GM21825 (cell line): ENCODE results near the gene BUD23.

ENCODE experiments used
- ATAC-seq: cut with Tn5 transposase; IDR thresholded peaks from one replicate; pipeline ENCODE4 v1.9.1; 2021; ENCODE audit warnings: mild to moderate bottlenecking, moderate library complexity; ENCODE audit not compliant: unreplicated experiment

The BUD23 gene

DNA sequence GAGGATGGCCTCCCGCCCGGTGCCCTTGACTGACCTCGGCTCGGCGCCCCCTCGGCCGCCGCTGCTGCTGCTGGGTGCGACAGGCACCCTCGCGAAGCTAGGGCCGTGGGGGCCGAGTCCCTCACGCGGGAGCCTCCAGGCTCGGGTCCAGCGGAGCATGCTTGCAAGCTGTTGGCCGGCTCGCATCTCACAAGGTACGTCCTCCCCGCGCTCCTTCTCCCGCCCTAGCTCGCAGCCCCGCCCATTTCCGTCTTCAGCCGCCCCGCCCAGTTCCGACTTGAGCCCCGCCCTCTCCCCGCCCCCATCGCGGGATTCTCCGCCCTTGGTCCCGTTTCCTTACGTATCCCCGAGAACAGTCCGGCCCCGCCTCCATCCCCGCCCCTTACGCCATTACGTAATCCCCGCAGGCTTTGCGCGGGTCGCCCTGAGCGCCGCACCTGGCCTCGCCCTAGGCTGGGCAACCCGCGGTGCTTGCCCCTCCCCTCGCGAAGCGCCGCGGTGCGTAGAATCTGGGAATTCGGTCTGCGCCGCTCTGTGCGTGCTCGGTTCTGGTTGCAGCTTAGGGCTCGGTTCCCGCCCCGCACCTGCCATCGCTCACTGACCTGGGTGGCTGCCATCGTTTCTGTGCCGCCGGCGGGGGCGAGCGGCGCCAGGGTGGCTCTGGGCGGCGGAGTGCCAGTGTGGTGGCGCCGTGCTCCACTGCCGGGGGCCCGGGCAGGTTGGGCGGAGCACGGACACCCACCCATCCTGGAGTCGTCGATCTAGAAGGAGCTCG lies 55.4 kb downstream of the BUD23 start, which contains the start of gene ABHD11:
ABHD11 (minus strand) TSS at position 191 of the 775 bp plus-strand sequence; CDS start at position 159, 32 bp downstream.
- peak; percentile 88 for ATAC-seq

DNA sequence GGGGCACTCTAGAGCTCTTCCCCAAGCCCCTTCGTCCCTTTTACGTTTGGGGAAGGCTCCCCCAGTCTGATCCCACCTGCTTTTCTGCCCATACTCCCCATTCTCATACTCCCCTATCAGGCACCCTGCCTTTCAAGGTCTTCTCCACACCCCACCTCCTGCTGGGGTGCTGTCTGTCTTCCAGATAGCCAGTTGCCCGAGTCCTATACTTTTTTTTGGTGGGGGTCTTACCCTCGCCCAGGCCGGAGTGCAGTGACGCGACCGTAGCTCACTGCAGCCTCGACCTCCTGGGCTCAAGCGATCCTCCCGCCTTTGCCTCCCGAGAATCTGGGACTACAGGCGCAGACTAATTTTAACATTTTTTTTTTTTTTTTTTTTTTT lies 56.0 kb downstream of the BUD23 start:
- ATAC-seq: no peak

DNA sequence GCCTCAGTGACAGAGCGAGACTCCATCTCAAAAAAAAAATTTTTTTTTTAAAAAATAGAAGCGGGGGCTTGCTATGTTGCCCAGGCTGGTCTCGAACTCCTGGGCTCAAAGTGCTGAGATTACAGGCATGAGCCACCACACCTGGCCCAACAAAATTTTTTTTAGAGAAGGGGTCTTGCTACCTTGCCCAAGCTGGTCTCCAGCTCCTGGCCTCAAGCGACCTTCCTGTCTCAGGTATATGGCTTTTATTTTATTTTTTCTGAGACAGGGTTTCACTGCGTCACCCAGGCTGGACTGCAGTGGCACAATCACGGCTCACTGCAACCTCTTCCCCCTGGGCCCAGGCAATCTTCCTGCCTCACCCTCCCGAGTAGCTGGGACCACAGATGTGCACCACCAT lies 56.8 kb downstream of the BUD23 start:
- ATAC-seq: no peak

DNA sequence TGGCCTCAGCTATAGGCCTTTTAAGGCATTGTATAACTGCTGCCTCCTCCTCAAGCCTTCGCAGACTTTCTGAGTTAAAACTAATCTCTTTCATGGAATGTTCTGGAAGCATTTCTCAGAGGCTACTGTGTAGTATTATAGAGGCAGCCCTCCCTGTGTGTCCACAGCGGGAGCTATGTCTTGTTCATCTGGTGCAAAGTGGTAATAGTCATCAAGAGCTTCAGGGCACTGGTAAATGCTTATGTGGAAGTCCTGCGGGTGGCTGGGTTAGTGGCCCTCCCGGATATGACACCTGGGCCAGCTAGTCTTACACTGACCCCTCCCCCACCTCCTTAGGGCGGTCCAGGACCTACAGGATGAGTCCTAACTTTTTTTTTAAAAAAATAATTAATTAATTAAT lies 57.4 kb downstream of the BUD23 start:
- no peak for ATAC-seq

DNA sequence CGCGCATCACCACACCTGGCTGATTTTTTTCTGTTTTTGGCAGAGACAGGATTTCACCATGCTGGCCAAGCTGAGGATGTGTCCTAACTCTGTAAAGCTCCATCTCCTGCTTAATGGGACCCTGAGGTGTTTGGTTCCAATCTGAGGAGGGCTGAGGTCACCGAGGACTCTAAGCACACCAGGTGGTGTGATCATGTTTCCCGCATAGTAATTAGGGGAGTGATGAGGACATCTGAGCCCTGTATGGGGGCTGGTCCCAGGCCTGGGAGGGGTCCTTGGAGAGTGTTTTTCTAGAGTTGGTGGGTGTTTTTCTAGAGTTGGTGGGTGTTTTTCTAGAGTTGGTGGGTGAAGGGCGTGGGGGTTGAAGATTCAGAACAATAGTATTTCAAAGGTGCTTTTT lies 58.2 kb downstream of the BUD23 start:
- no peak for ATAC-seq

DNA sequence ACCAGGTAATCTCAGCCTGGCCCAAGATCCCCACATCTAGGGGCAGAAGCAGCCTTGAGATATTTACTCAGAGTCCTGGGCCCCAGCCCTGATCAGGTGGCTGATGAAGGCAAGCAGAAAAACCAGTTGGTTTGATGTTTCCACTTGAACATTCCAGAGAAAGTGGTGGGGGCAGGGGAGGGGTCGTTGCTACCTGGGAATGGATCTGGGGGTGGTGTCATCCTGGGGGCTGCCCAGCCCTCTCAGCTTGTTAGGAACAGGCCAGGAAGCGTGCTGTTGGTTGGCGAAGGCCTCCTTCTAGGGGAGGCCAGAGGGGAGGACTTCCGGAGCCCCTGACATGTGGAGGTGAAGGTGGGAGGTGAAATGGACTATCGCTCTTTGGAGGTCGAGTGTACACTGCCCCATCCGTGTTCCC lies 58.9 kb downstream of the BUD23 start:
- ATAC-seq: no peak

DNA sequence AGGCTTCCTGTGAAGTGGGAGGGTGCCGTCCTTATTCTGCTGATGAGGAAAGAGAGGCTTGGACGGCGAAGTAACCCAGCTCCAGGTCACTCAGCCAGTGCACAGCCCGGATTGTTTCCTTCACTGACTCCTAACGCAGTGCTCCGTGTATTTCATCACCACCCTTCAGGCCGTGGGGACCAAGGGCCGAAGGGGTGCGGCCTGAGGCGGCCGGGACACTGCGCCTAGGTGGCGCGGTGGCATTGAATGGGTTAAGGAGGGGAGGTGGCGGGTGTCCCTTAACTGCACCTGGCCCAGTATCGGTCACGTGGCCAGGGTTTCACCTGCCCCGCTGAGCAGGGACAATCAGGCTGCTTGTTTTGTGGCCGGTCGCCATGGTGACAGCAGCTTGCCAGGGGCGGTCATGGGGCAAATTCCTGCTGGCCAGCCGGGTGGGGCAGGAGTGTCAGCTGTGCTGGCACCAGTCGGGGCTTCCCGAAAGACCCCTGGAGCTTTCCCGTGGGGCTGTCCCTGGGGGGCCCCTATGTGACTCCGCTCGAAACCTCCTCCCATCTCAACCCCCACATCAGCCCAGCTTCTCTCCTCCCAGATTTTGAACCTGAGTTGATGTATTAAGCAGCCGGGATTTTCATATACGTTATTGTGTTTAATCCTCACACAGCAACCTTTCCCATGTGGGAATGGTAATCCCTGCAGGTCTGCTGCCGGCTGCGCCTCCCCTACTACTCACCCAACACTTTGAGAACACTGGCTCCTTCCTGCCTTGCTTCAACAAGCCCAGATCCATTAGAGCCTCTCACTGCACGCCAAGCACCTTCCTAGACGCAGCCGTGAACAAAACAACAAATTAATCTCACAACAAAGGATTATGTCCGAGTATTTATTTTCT lies 59.6 kb downstream of the BUD23 start:
- ATAC-seq: no peak

DNA sequence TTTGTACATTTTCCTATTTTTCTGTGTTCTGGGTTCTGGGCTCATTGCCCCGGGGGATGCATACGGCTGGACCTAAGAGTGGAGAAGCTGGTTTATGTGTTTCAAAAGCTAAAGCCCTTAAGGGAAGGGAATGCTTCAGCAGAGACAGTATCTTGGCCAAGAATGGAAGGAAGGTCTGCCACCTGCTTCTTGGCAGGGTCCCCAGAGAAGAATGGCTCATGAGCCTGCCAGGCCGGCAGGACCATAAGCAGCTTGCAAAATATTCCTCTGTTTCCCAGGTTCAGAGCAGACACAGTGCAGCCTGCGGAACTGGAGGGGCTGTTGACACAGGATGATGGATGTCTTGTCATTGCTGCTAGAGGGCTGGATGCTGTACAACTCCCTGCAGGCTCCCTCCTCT lies 63.0 kb downstream of the BUD23 start:
- ATAC-seq: no peak
